ENCODE results near the gene USP24. TPM values are rescaled to one million over a fixed set of nuclear protein-coding genes. Genes with fewer than 3 reads are reported as not detected.

Gene USP24
- total and polyA plus RNA-seq, 10 of the 15 experiments (the other 5 are each of a cell fraction or from before 2014, with no cell fraction given), result 4.6 to 36.5 (median 25.3) TPM

- TF ChIP-seq ZNF384 (IDR thresholded peaks at IDR 0.05; ENCODE audit: borderline replicate concordance, low read depth, low read length) (no peak), CBFB (IDR thresholded peaks at IDR 0.05; ENCODE audit: low read depth) (no peak)
- Histone ChIP-seq H3K9me3 (replicated peaks; ENCODE audit: control insufficient read depth, insufficient read depth, low read length) (no peaks in the 10 kb centered on the region), H3K4me1 (ENCODE audit: control insufficient read depth, insufficient read depth, low read length) (no peaks in the 10 kb centered on the region), H3K4me2 (ENCODE audit: control insufficient read depth, insufficient read depth) (no peak overlapping the region), H3K27me3 (replicated peaks in 1 of 2; ENCODE audit: control insufficient read depth in 2 of 2, insufficient read depth in 2 of 2, low read length in 1 of 2) (no peaks in the 10 kb centered on the region), H4K20me1 (ENCODE audit: control insufficient read depth, insufficient read depth) (no peaks in the 10 kb centered on the region), H3K27ac (ENCODE audit: control insufficient read depth, insufficient read depth) (no peak overlapping the region), H2AFZ (ENCODE audit: control insufficient read depth, low read depth, low read length) (no peak overlapping the region), H3K79me2 (ENCODE audit: control insufficient read depth, insufficient read depth, low read length) (no peaks in the 10 kb centered on the region), H3K4me3 (no peak overlapping the region), H3K36me3 (ENCODE audit: control insufficient read depth in 2 of 2, insufficient read depth in 2 of 2, low read length in 1 of 2) (peaks cover 3 to 8% of the 10 kb centered on the region in 2 experiments), H3K9ac (ENCODE audit: control insufficient read depth, insufficient read depth, low read length) (no peak overlapping the region)
- RAD21 ChIA-PET (ENCODE audit: unreplicated experiment), result no interaction called here
- FAIRE-seq (no peak), DNase-seq (ENCODE audit: low read depth, low spot score) (no peak), ATAC-seq (no peak)
- SMC1A ChIA-PET (ENCODE audit: uncharacterized antibody, unreplicated experiment), result no interaction called here
- POLR2A ChIA-PET, result no interaction called here
- intact Hi-C loops (cut with micrococcal nuclease; ENCODE audit: unreplicated experiment), result no loop called here
- 83% methylated on average over 9 of the region's 9 CpGs for WGBS (ENCODE audit: insufficient coverage, insufficient replicate concordance, low lambda C conversion rate, missing lambda C conversion rate)
- CTCF ChIA-PET, result no interaction called here
- no TSS peak for BruUV-seq (replicated peaks)
- in situ Hi-C loops (cut with MboI), result no loop called here
These were observed 151.6 kb downstream of the USP24 start for GRCh38 chr1:55063577-55063942.

GRCh38 chr1:55062801-55063576 lies 152.2 kb downstream of the USP24 start:
- POLR2A ChIA-PET, result no interaction called here
- TF ChIP-seq IRF5 (IDR thresholded peaks at IDR 0.05; ENCODE audit: borderline replicate concordance) (no peak), FOXK2 (IDR thresholded peaks at IDR 0.05) (no peak), BCL11A (IDR thresholded peaks at IDR 0.05; ENCODE audit: low read depth, low read length) (no peak), SMC3 (IDR thresholded peaks at IDR 0.05; ENCODE audit: borderline replicate concordance, low read length) (no peak), MAX (IDR thresholded peaks at IDR 0.05; ENCODE audit: low read depth, low read length) (no peak), TARDBP (IDR thresholded peaks at IDR 0.05; ENCODE audit: borderline replicate concordance) (no peak), RAD21 (IDR thresholded peaks at IDR 0.05; ENCODE audit: insufficient read depth, low read depth, low read length) (no peak), SREBF2 (IDR thresholded peaks at IDR 0.05; ENCODE audit: low read length) (no peak), LARP7 (IDR thresholded peaks at IDR 0.05) (no peak), EP300 (IDR thresholded peaks at IDR 0.05; ENCODE audit: borderline replicate concordance in 1 of 2, control insufficient read depth in 1 of 2, low read depth in 2 of 2, low read length in 2 of 2) (no peak), NKRF (conservative IDR thresholded peaks at IDR 0.05) (no peak), NFYB (IDR thresholded peaks at IDR 0.05; ENCODE audit: insufficient read depth, low read depth, low read length) (no peak), YBX1 (IDR thresholded peaks at IDR 0.05) (no peak), SIN3A (IDR thresholded peaks at IDR 0.05; ENCODE audit: low read depth, low read length) (no peak)

More at GRCh38 chr1:55062801-55063576, 152.2 kb downstream of the USP24 start:
- in situ Hi-C loops (cut with MboI) (no loop called here), intact Hi-C loops (cut with micrococcal nuclease; ENCODE audit: unreplicated experiment) (no loop called here)
- no peak for DNase-seq (ENCODE audit: low read depth, low spot score)
- no peak for FAIRE-seq
- H3K4me2 ChIP-seq (ENCODE audit: control insufficient read depth, insufficient read depth), result no peak overlapping the region
- H3K36me3 ChIP-seq (ENCODE audit: control insufficient read depth in 2 of 2, insufficient read depth in 2 of 2, low read length in 1 of 2), result peaks cover 3 to 6% of the 10 kb centered on the region in 2 experiments
- 84% methylated on average over 29 of the region's 29 CpGs for WGBS (ENCODE audit: insufficient coverage, insufficient replicate concordance, low lambda C conversion rate, missing lambda C conversion rate)
- no peaks in the 10 kb centered on the region for H3K79me2 ChIP-seq (ENCODE audit: control insufficient read depth, insufficient read depth, low read length)
- no peaks in the 10 kb centered on the region for H3K9me3 ChIP-seq (replicated peaks; ENCODE audit: control insufficient read depth, insufficient read depth, low read length)
- no peaks in the 10 kb centered on the region for H3K4me1 ChIP-seq (ENCODE audit: control insufficient read depth, insufficient read depth, low read length)
- ChIA-PET CTCF (no interaction called here), RAD21 (ENCODE audit: unreplicated experiment) (no interaction called here), SMC1A (ENCODE audit: uncharacterized antibody, unreplicated experiment) (no interaction called here)
- H3K9ac ChIP-seq (ENCODE audit: control insufficient read depth, insufficient read depth, low read length), result no peak overlapping the region
- H3K4me3 ChIP-seq, result no peak overlapping the region
- no peaks in the 10 kb centered on the region for H4K20me1 ChIP-seq (ENCODE audit: control insufficient read depth, insufficient read depth)
- BruUV-seq (replicated peaks), result no TSS peak
- no peak overlapping the region for H2AFZ ChIP-seq (ENCODE audit: control insufficient read depth, low read depth, low read length)
- ATAC-seq, result no peak
- H3K27me3 ChIP-seq (replicated peaks in 1 of 2; ENCODE audit: control insufficient read depth in 2 of 2, insufficient read depth in 2 of 2, low read length in 1 of 2), result no peaks in the 10 kb centered on the region
- no peak overlapping the region for H3K27ac ChIP-seq (ENCODE audit: control insufficient read depth, insufficient read depth)

All from GM12878 (cell line).